ENCODE data around the gene ACTR8.

GRCh38 chr3:53883008-53883407 is 1.1 kb upstream of the ACTR8 start:
- TF ChIP-seq EP300 (conservative IDR thresholded peaks at IDR 0.05; ENCODE audit: poor library complexity, severe bottlenecking) (no peak), REST (IDR thresholded peaks at IDR 0.05; ENCODE audit: borderline replicate concordance) (no peak), RAD21 (conservative IDR thresholded peaks at IDR 0.05) (no peak), TAF1 (IDR thresholded peaks at IDR 0.05; ENCODE audit: low read depth) (no peak), SMC3 (conservative IDR thresholded peaks at IDR 0.05; ENCODE audit: poor library complexity) (no peak), EZH2 (IDR thresholded peaks at IDR 0.05; ENCODE audit: borderline replicate concordance, insufficient read depth, low read length, poor library complexity, severe bottlenecking) (no peak)
- TF ChIP-seq, protein P1, sequence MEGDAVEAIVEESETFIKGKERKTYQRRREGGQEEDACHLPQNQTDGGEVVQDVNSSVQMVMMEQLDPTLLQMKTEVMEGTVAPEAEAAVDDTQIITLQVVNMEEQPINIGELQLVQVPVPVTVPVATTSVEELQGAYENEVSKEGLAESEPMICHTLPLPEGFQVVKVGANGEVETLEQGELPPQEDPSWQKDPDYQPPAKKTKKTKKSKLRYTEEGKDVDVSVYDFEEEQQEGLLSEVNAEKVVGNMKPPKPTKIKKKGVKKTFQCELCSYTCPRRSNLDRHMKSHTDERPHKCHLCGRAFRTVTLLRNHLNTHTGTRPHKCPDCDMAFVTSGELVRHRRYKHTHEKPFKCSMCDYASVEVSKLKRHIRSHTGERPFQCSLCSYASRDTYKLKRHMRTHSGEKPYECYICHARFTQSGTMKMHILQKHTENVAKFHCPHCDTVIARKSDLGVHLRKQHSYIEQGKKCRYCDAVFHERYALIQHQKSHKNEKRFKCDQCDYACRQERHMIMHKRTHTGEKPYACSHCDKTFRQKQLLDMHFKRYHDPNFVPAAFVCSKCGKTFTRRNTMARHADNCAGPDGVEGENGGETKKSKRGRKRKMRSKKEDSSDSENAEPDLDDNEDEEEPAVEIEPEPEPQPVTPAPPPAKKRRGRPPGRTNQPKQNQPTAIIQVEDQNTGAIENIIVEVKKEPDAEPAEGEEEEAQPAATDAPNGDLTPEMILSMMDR (IDR thresholded peaks at IDR 0.05; ENCODE audit: poor library complexity, severe bottlenecking), result no peak

All from neural cell (in vitro differentiated cells).